ENCODE results near the gene AGAP5. TPM values are rescaled to one million over a fixed set of nuclear protein-coding genes. Genes with fewer than 3 reads are reported as not detected.

Gene AGAP5
- total and polyA plus RNA-seq, 2 of the 13 experiments (the other 11 are each of a cell fraction or from before 2014, with no cell fraction given), result 5.3 to 7.9 TPM

- 0 out of 2 replicates have a peak, but pooled peaks have one; percentile 32 for TF ChIP-seq ZNF253 (CRISPR knock-in tag; IDR thresholded peaks at IDR 0.05; ENCODE audit: borderline replicate concordance)
- peak; percentile 90; the same call in 1 of the 2 replicates for TF ChIP-seq MTA1 (CRISPR knock-in tag; IDR thresholded peaks at IDR 0.05; ENCODE audit: borderline replicate concordance)
- TF ChIP-seq MEIS1 (CRISPR knock-in tag; IDR thresholded peaks at IDR 0.05; ENCODE audit: borderline replicate concordance), result peak; percentile 93
- peak; percentile 66 for TF ChIP-seq YY1 (IDR thresholded peaks at IDR 0.05; ENCODE audit: insufficient read depth, insufficient replicate concordance, low read depth, low read length)
- TF ChIP-seq RFX3 (CRISPR knock-in tag; IDR thresholded peaks at IDR 0.05), result no peak
- TF ChIP-seq GPN1 (CRISPR knock-in tag; IDR thresholded peaks at IDR 0.05; ENCODE audit: borderline replicate concordance), result no peak
- TF ChIP-seq HNRNPL (IDR thresholded peaks at IDR 0.05; ENCODE audit: low read depth, low read length), result 0 out of 2 replicates have a peak, but pooled peaks have one; percentile 33
- TF ChIP-seq SP5 (CRISPR knock-in tag; IDR thresholded peaks at IDR 0.05; ENCODE audit: borderline replicate concordance, low read depth), result no peak
- no peak for TF ChIP-seq ZNF496 (CRISPR knock-in tag; IDR thresholded peaks at IDR 0.05; ENCODE audit: insufficient replicate concordance)
- peak; percentile 95 for TF ChIP-seq RBM39 (IDR thresholded peaks at IDR 0.05; ENCODE audit: low read depth, low read length, poor library complexity, severe bottlenecking)
- peak; percentile 52; the same call in 1 of the 2 replicates for TF ChIP-seq ZHX2 (IDR thresholded peaks at IDR 0.05; ENCODE audit: low read depth)
- no peak for TF ChIP-seq ZHX2 (CRISPR knock-in tag; IDR thresholded peaks at IDR 0.05; ENCODE audit: borderline replicate concordance)
- TF ChIP-seq, protein P1, sequence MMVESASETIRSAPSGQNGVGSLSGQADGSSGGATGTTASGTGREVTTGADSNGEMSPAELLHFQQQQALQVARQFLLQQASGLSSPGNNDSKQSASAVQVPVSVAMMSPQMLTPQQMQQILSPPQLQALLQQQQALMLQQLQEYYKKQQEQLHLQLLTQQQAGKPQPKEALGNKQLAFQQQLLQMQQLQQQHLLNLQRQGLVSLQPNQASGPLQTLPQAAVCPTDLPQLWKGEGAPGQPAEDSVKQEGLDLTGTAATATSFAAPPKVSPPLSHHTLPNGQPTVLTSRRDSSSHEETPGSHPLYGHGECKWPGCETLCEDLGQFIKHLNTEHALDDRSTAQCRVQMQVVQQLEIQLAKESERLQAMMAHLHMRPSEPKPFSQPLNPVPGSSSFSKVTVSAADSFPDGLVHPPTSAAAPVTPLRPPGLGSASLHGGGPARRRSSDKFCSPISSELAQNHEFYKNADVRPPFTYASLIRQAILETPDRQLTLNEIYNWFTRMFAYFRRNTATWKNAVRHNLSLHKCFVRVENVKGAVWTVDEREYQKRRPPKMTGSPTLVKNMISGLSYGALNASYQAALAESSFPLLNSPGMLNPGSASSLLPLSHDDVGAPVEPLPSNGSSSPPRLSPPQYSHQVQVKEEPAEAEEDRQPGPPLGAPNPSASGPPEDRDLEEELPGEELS (CRISPR knock-in tag; IDR thresholded peaks at IDR 0.05), result peak; percentile 23
- no peak for TF ChIP-seq LCORL (IDR thresholded peaks at IDR 0.05)
- peak; percentile 48; the same call in 1 of the 2 replicates for TF ChIP-seq LCORL (CRISPR knock-in tag; IDR thresholded peaks at IDR 0.05)
- TF ChIP-seq ZBTB26 (CRISPR knock-in tag; IDR thresholded peaks at IDR 0.05; ENCODE audit: borderline replicate concordance), result no peak; the same call in 1 of the 2 replicates
Measured at GRCh38 chr10:73730153-73730906, 32.4 kb upstream of the AGAP5 start (continued).

Measured in HepG2 (cell line).